Measurements from ENCODE around the gene GPR84.

- no peak for TF ChIP-seq ARNT (IDR thresholded peaks at IDR 0.05)
- no peak for TF ChIP-seq SUZ12 (IDR thresholded peaks at IDR 0.05)
Observed at GRCh38 chr12:54338698-54339296, 25.5 kb downstream of the GPR84 start.
